Hematopoietic multipotent progenitor cell treated with erythropoietin and hydrocortisone succinate and interleukin-3 and kit ligand, for 8 days (in vitro differentiated cells): ENCODE data around the gene MEX3B.
"Not testable (repeated sequence)": the region's sequence is repeated elsewhere in the genome, so short reads cannot be mapped to it uniquely, and the experiment has no call there.

Source experiments
- DNase-seq: peaks from one replicate; pipeline ENCODE4 v3.0.0-alpha.2; 2015

Gene MEX3B

GRCh38 chr15:82047453-82048400, 1.9 kb upstream of the MEX3B start:
- no peak for DNase-seq

- DNase-seq: peak; percentile 94
Observed at GRCh38 chr15:82046666-82047452, 1.0 kb upstream of the MEX3B start.

GRCh38 chr15:82045179-82045891, 483 bp downstream of the MEX3B start:
- DNase-seq: peak; percentile 23

- peak; percentile 49 for DNase-seq
Observed at GRCh38 chr15:82044373-82045178, 1.2 kb downstream of the MEX3B start.

GRCh38 chr15:82043796-82044372, 1.9 kb downstream of the MEX3B start:
- no peak for DNase-seq

GRCh38 chr15:82043130-82043673, 2.6 kb downstream of the MEX3B start:
- no peak for DNase-seq

GRCh38 chr15:82040862-82041261, 5.0 kb downstream of the MEX3B start:
- DNase-seq: no peak

GRCh38 chr15:82040390-82040789, 5.4 kb downstream of the MEX3B start:
- no peak for DNase-seq

- no peak for DNase-seq
Observed at GRCh38 chr15:82039871-82040270, 5.9 kb downstream of the MEX3B start.

GRCh38 chr15:82036461-82036860, 9.4 kb downstream of the MEX3B start:
- DNase-seq: no peak

GRCh38 chr15:82031871-82032270, 13.9 kb downstream of the MEX3B start:
- DNase-seq: no peak

- no peak for DNase-seq
Observed at GRCh38 chr15:82030176-82030575, 15.6 kb downstream of the MEX3B start.

GRCh38 chr15:82028163-82028562, 17.7 kb downstream of the MEX3B start:
- DNase-seq: not testable (repeated sequence)

- peak; percentile 78 for DNase-seq
Observed at GRCh38 chr15:82021992-82022391, 23.8 kb downstream of the MEX3B start.

- no peak for DNase-seq
Observed at GRCh38 chr15:82020625-82021394, 25.0 kb downstream of the MEX3B start.

GRCh38 chr15:82018201-82018600, 27.6 kb downstream of the MEX3B start:
- DNase-seq: peak; percentile 92

GRCh38 chr15:82017656-82018055, 28.2 kb downstream of the MEX3B start:
- DNase-seq: no peak

GRCh38 chr15:82014989-82015388, 30.8 kb downstream of the MEX3B start:
- DNase-seq: no peak

- DNase-seq: no peak
Observed at GRCh38 chr15:82012908-82013307, 32.9 kb downstream of the MEX3B start.

GRCh38 chr15:82005239-82005638, 40.6 kb downstream of the MEX3B start:
- DNase-seq: no peak

- no peak for DNase-seq
Observed at GRCh38 chr15:82003916-82004315, 41.9 kb downstream of the MEX3B start.
